ENCODE results near the gene SEZ6.

GRCh38 chr17:28960256-28961061 is 45.4 kb downstream of the SEZ6 start:
- no peak for TF ChIP-seq CTCF (IDR thresholded peaks at IDR 0.05)
- TF ChIP-seq POLR2A (IDR thresholded peaks at IDR 0.05), result no peak
